Progenitor cell of endocrine pancreas (in vitro differentiated cells): ENCODE results near the gene CHRND. TPM values are rescaled to one million over a fixed set of nuclear protein-coding genes. Genes with fewer than 3 reads are reported as not detected.

Experiments
- DNase-seq: peaks from one replicate; pipeline ENCODE4 v3.0.0; 2021; ENCODE audit warnings: low spot score; ENCODE audit not compliant: unreplicated experiment
- H3K27ac Mint-ChIP-seq: 2 replicates; pipeline ENCODE4 v1.8.0; 2021; ENCODE audit warnings: mild to moderate bottlenecking, moderate library complexity, mixed read lengths
- H3K27me3 Mint-ChIP-seq: 2 replicates; pipeline ENCODE4 v1.8.0; 2021; ENCODE audit warnings: mixed read lengths
- H3K36me3 Mint-ChIP-seq: 2 replicates; pipeline ENCODE4 v1.8.0; 2022; ENCODE audit warnings: mixed read lengths; ENCODE audit not compliant: insufficient read depth
- H3K4me1 Mint-ChIP-seq: 2 replicates; pipeline ENCODE4 v1.8.0; 2021; ENCODE audit warnings: low read depth, mixed read lengths
- H3K4me3 Mint-ChIP-seq: 2 replicates; pipeline ENCODE4 v1.8.0; 2021; ENCODE audit warnings: low read depth, mild to moderate bottlenecking, moderate library complexity, mixed read lengths
- H3K9me3 Mint-ChIP-seq: 2 replicates; pipeline ENCODE4 v1.8.0; 2021; ENCODE audit warnings: low read depth, mixed read lengths
- CTCF ChIP-seq: fragments of 200-600 bp; sonication (generic); IDR thresholded peaks from one replicate; pipeline ENCODE4 v1.5.0; 2021; ENCODE audit warnings: antibody characterized with exemption, mild to moderate bottlenecking; ENCODE audit not compliant: unreplicated experiment
- total RNA-seq: library from RNA; stranded (reverse); gene quantifications from 2 replicates; pipeline ENCODE4 v1.2.1, GENCODE V29; 2021

CHRND gene
- total RNA-seq, 1 donor from 2014 or later: 0.12 TPM

DNA sequence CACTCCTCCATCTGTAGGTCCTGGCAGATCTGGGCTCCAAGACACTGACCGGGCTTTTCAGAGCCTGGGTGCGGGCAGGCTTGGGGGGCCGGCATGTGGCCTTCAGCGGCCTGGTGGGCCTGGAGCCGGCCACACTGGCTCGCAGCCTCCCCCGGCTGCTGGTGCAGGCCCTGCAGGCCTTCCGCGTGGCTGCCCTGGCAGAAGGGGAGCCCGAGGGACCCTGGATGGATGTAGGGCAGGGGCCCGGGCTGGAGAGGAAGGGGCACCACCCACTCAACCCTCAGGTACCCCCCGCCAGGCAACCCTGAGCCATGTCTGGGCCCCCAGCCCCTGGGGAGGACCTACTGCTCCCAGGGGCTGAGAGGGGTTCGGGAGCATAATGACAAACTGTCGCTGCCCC lies 761 bp upstream of the CHRND start:
- no peak for TF ChIP-seq CTCF
- no peaks in the 10 kb centered on the region for H3K36me3 Mint-ChIP-seq
- H3K9me3 Mint-ChIP-seq: no peaks in the 10 kb centered on the region
- H3K27ac Mint-ChIP-seq: no peak overlapping the region
- no peak overlapping the region for H3K4me3 Mint-ChIP-seq
- no peak for DNase-seq
- H3K27me3 Mint-ChIP-seq: peaks cover 46% of the 10 kb centered on the region
- peaks cover 1% of the 10 kb centered on the region for H3K4me1 Mint-ChIP-seq

DNA sequence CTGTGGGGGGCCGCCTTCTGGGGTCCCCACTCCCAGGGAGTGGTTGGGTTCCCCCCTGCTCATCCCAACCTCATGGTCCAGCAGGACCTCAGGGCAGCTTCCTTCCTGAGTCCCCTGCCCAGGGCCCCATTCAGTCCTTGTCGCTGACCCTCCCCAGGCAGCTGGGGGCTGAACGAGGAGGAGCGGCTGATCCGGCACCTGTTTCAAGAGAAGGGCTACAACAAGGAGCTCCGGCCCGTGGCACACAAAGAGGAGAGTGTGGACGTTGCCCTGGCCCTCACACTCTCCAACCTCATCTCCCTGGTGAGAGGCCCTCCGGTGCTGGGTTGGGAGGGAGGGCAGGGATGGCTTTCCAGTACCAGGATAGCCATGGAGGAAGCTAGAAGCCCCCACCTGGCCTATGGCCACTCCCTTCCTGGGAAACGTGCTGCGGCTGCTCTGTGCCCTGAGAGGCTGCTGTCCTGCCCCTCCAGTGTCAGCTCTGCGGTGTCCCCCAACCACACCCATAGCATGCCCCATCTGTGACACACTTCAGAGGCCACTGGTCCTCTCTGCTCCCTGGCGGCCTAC lies 497 bp downstream of the CHRND start:
- Mint-ChIP-seq H3K4me3 (no peak overlapping the region), H3K27me3 (peaks cover 34% of the 10 kb centered on the region), H3K4me1 (peaks cover under 1% of the 10 kb centered on the region), H3K27ac (no peak overlapping the region), H3K36me3 (no peaks in the 10 kb centered on the region), H3K9me3 (no peaks in the 10 kb centered on the region)
- no peak for TF ChIP-seq CTCF
- no peak for DNase-seq

GRCh38 chr2:232527905-232528470 lies 2.0 kb downstream of the CHRND start:
- no peak overlapping the region for H3K4me3 Mint-ChIP-seq
- peaks cover 32% of the 10 kb centered on the region for H3K27me3 Mint-ChIP-seq
- H3K9me3 Mint-ChIP-seq: no peaks in the 10 kb centered on the region
- DNase-seq: no peak
- TF ChIP-seq CTCF: no peak
- peak overlapping the region; percentile 12 for H3K27ac Mint-ChIP-seq
- H3K4me1 Mint-ChIP-seq: no peaks in the 10 kb centered on the region
- no peaks in the 10 kb centered on the region for H3K36me3 Mint-ChIP-seq

DNA sequence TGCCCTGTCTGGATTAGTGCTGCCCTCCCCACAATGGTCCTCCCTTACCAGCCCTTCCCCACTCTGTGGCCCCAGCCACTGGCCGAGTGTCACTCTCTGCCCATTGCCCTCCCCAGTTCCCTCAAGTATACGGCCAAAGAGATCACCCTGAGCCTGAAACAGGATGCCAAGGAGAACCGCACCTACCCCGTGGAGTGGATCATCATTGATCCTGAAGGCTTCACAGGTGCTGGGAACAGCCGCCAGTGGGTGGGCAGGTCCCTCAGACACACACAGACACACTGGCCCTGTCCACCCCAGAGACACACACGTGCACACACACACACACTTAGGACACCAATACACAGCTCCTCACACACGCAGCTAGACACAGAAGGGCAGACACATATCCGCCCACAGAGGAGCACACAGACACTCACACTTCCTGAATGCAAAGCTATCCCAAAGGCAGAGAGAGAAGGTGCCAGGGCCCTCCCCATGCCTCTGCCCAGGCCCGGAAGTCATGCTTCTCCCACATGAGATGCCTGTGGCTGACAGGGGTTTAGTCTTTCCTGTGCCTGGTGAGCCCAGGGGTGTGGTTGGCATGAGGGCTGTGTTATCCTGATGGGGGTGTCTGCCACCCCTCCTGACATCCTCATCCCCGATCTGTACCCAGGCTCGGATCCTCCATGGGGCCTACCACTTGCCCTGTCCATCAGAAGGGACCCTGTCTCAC lies 2.9 kb downstream of the CHRND start:
- no peak for DNase-seq
- peak overlapping the region; percentile 18 for H3K27ac Mint-ChIP-seq
- H3K27me3 Mint-ChIP-seq: peaks cover 30% of the 10 kb centered on the region
- no peak for TF ChIP-seq CTCF
- H3K9me3 Mint-ChIP-seq: no peaks in the 10 kb centered on the region
- H3K4me3 Mint-ChIP-seq: no peak overlapping the region
- H3K4me1 Mint-ChIP-seq: no peaks in the 10 kb centered on the region
- no peaks in the 10 kb centered on the region for H3K36me3 Mint-ChIP-seq

GRCh38 chr2:232529806-232530547 lies 4.0 kb downstream of the CHRND start:
- Mint-ChIP-seq H3K27me3 (peaks cover 24% of the 10 kb centered on the region), H3K27ac (no peak overlapping the region), H3K9me3 (no peaks in the 10 kb centered on the region), H3K36me3 (no peaks in the 10 kb centered on the region), H3K4me1 (no peaks in the 10 kb centered on the region), H3K4me3 (no peak overlapping the region)
- TF ChIP-seq CTCF: no peak
- no peak for DNase-seq
